HepG2 (cell line): ENCODE measurements around the gene DLG5. TPM values are rescaled to one million over a fixed set of nuclear protein-coding genes. Genes with fewer than 3 reads are reported as not detected.

Source experiments
- ARNTL ChIP-seq: sonication (generic); formaldehyde crosslinking; IDR thresholded peaks from 2 replicates; pipeline ENCODE4 v1.4.0; 2020; ENCODE audit warnings: mild to moderate bottlenecking, missing genetic modification reagents
- ATF7 ChIP-seq, 2 experiments: fragments of 450-650 bp in 1 of 2; sonication (generic) in 1 of 2; formaldehyde crosslinking in 1 of 2; IDR thresholded peaks; 2 replicates each; pipeline versions ENCODE4 v1.4.0 to v1.6.1; 2016 to 2020; ENCODE audit warnings: antibody characterized with exemption in 1 of 2, mild to moderate bottlenecking in 1 of 2, missing genetic modification reagents in 1 of 2
- ATF7-NPFF ChIP-seq: sonication (generic); formaldehyde crosslinking; IDR thresholded peaks from 2 replicates; pipeline ENCODE4 v1.8.1; 2023; ENCODE audit warnings: mild to moderate bottlenecking, low read depth, missing genetic modification reagents, moderate library complexity
- EP300 ChIP-seq, 3 experiments: sonication (generic) in 1 of 3; formaldehyde crosslinking in 1 of 3; IDR thresholded peaks; 2 replicates each; pipeline versions ENCODE4 v1.5.1 to v1.6.1; 2011 to 2020; ENCODE audit warnings: low read depth in 2 of 3, low read length in 2 of 3, borderline replicate concordance in 1 of 3, improper control_type of control experiment in 1 of 3, mild to moderate bottlenecking in 1 of 3, missing genetic modification reagents in 1 of 3, moderate library complexity in 1 of 3
- ERF ChIP-seq: IDR thresholded peaks from 2 replicates; pipeline ENCODE4 v1.6.1; 2018; ENCODE audit warnings: missing biosample characterization, missing genetic modification reagents
- EZH2 ChIP-seq: conservative IDR thresholded peaks from 2 replicates; pipeline ENCODE4 v1.6.1; 2012; ENCODE audit warnings: mild to moderate bottlenecking, low read depth, low read length, moderate library complexity
- GABPB1 ChIP-seq: IDR thresholded peaks from 2 replicates; pipeline ENCODE4 v1.6.1; 2016; ENCODE audit warnings: mild to moderate bottlenecking, missing genetic modification reagents, moderate library complexity, missing compliant biosample characterization
- JUNB ChIP-seq: sonication (generic); formaldehyde crosslinking; IDR thresholded peaks from 2 replicates; pipeline ENCODE4 v1.8.0; 2022; ENCODE audit warnings: missing genetic modification reagents, mild to moderate bottlenecking, borderline replicate concordance
- MED13 ChIP-seq: sonication (generic); formaldehyde crosslinking; IDR thresholded peaks from 2 replicates; pipeline ENCODE4 v1.5.0; 2020; ENCODE audit warnings: missing genetic modification reagents
- PAX8 ChIP-seq: sonication (generic); formaldehyde crosslinking; IDR thresholded peaks from 2 replicates; pipeline ENCODE4 v1.8.0; 2022; ENCODE audit warnings: mild to moderate bottlenecking, missing genetic modification reagents, borderline replicate concordance
- RCOR2 ChIP-seq: IDR thresholded peaks from 2 replicates; pipeline ENCODE4 v1.6.1; 2016; ENCODE audit warnings: missing biosample characterization, missing genetic modification reagents
- RFXAP ChIP-seq: sonication (generic); formaldehyde crosslinking; IDR thresholded peaks from 2 replicates; pipeline ENCODE4 v1.4.0; 2020; ENCODE audit warnings: missing genetic modification reagents, borderline replicate concordance
- SETDB1 ChIP-seq: sonication (generic); formaldehyde crosslinking; IDR thresholded peaks from 2 replicates; pipeline ENCODE4 v1.5.1; 2020; ENCODE audit warnings: missing genetic modification reagents, mild to moderate bottlenecking, borderline replicate concordance
- TAF1 ChIP-seq: sonication (generic); formaldehyde crosslinking; IDR thresholded peaks from 2 replicates; pipeline ENCODE4 v1.4.0; 2020; ENCODE audit warnings: missing genetic modification reagents
- XBP1 ChIP-seq: sonication (generic); formaldehyde crosslinking; IDR thresholded peaks from 2 replicates; pipeline ENCODE4 v1.5.0; 2020; ENCODE audit warnings: missing genetic modification reagents
- ZBTB38 ChIP-seq: sonication (generic); formaldehyde crosslinking; IDR thresholded peaks from 2 replicates; pipeline ENCODE4 v1.5.1; 2020; ENCODE audit warnings: mild to moderate bottlenecking, missing genetic modification reagents
- ZBTB8A ChIP-seq: sonication (generic); formaldehyde crosslinking; IDR thresholded peaks from 2 replicates; pipeline ENCODE4 v1.4.0; 2020; ENCODE audit warnings: mild to moderate bottlenecking, low read depth, missing genetic modification reagents, borderline replicate concordance
- ZFP82 ChIP-seq: sonication (generic); formaldehyde crosslinking; IDR thresholded peaks from 2 replicates; pipeline ENCODE4 v1.5.1; 2020; ENCODE audit warnings: mild to moderate bottlenecking, missing genetic modification reagents, borderline replicate concordance
- ZNF136 ChIP-seq: sonication (generic); formaldehyde crosslinking; IDR thresholded peaks from 2 replicates; pipeline ENCODE4 v1.8.1; 2022; ENCODE audit warnings: low read depth, mild to moderate bottlenecking, moderate library complexity, missing genetic modification reagents
- ZNF256 ChIP-seq: sonication (generic); formaldehyde crosslinking; conservative IDR thresholded peaks from 2 replicates; pipeline ENCODE4 v1.4.0; 2020; ENCODE audit warnings: missing genetic modification reagents
- ZNF432 ChIP-seq: sonication (generic); formaldehyde crosslinking; IDR thresholded peaks from 2 replicates; pipeline ENCODE4 v1.5.0; 2020; ENCODE audit warnings: missing genetic modification reagents, mild to moderate bottlenecking, borderline replicate concordance
- ZNF530 ChIP-seq: sonication (generic); formaldehyde crosslinking; IDR thresholded peaks from 2 replicates; pipeline ENCODE4 v1.5.0; 2020; ENCODE audit warnings: low read depth, mild to moderate bottlenecking, missing genetic modification reagents
- ZNF564 ChIP-seq: sonication (generic); formaldehyde crosslinking; IDR thresholded peaks from 2 replicates; pipeline ENCODE4 v1.8.1; 2023; ENCODE audit warnings: mild to moderate bottlenecking, missing genetic modification reagents
- polyA plus RNA-seq, 8 experiments: library from polyadenylated mRNA; depleted of rRNA in 3 of 8; stranded (reverse) in 7 of 8; unstranded in 1 of 8; fragments of >200 nt; fragmentation: Illumina TruSeq in 4 of 8; extraction: Trizol in 4 of 8; gene quantifications; 2 replicates each; pipeline versions ENCODE4 v1.2.1 to v1.2.3, GENCODE V29; 2011 to 2016; ENCODE audit warnings: low read depth in 4 of 8, missing spikeins in 1 of 8, mixed read lengths in 1 of 8; ENCODE audit not compliant: insufficient read depth in 1 of 8
- total RNA-seq, 5 experiments: library from RNA; depleted of rRNA; stranded (reverse); fragments of >200 nt; fragmentation: Illumina TruSeq; extraction: Trizol; gene quantifications; 2 replicates each; pipeline ENCODE4 v1.2.3, GENCODE V29; 2016; ENCODE audit warnings: low read depth in 1 of 5
- TF ChIP-seq, protein P1 (sequence below): IDR thresholded peaks from 2 replicates; pipeline ENCODE4 v1.6.1; 2016; ENCODE audit warnings: missing biosample characterization, missing genetic modification reagents, low read depth
- TF ChIP-seq, protein P2 (sequence below): sonication (generic); formaldehyde crosslinking; IDR thresholded peaks from 2 replicates; pipeline ENCODE4 v1.8.1; 2022; ENCODE audit warnings: mild to moderate bottlenecking, missing genetic modification reagents
- TF ChIP-seq, protein P3 (sequence below): sonication (generic); formaldehyde crosslinking; IDR thresholded peaks from 2 replicates; pipeline ENCODE4 v1.8.1; 2023; ENCODE audit warnings: mild to moderate bottlenecking, missing genetic modification reagents, borderline replicate concordance
- TF ChIP-seq, protein P4 (sequence below): sonication (generic); formaldehyde crosslinking; IDR thresholded peaks from 2 replicates; pipeline ENCODE4 v1.5.0; 2020; ENCODE audit warnings: missing genetic modification reagents

Gene DLG5
- total and polyA plus RNA-seq, 2 of the 13 experiments (the other 11 are each of a cell fraction or from before 2014, with no cell fraction given): 15.5 to 18.2 TPM

DNA sequence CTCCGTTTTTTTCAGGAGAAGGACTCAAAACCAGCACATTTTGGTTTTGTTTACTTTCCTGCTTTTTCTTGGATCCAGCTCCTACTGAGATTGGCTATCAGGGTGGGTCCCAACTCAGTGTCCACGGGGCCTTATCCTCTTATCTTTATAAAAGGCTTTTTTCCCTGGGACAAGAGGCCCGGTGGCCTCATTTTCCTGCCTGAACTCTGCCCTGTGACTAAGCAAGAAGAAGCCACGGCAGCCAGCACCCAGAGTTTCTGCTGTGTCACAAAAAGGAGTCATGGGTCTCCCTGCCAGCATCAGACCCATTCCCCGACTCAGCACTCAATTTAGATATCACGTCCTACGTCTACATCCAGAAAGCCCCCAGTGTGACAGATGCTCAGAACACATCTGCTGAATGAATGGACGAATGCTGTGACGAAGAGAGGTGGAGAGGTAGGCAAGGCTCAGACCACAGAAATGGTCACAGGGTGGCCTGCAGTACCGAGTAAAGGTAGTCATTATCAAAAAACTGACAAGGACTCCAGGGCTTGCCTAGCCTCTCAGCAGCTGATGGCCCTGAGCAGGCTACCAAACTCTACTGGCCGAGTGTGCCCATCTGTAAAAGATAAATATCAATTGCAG, 16.7 kb downstream of the DLG5 start (continued):
- TF ChIP-seq, protein P1, sequence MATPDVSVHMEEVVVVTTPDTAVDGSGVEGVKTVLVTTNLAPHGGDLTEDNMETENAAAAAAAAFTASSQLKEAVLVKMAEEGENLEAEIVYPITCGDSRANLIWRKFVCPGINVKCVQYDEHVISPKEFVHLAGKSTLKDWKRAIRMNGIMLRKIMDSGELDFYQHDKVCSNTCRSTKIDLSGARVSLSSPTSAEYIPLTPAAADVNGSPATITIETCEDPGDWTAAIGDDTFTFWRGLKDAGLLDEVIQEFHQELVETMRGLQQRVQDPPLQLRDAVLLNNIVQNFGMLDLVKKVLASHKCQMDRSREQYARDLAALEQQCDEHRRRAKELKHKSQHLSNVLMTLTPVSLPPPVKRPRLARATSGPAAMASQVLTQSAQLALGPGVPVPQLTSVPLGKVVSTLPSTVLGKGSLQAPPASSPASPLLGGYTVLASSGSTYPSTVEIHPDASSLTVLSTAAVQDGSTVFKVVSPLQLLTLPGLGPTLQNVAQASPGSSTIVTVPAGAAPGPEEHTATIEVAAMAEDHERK (CRISPR knock-in tag): no peak
- TF ChIP-seq RFXAP (CRISPR knock-in tag): 0 out of 2 replicates have a peak, but pooled peaks have one; percentile 48
- TF ChIP-seq ZNF564 (CRISPR knock-in tag): no peak
- no peak for TF ChIP-seq ERF (CRISPR knock-in tag)
- no peak for TF ChIP-seq GABPB1 (CRISPR knock-in tag)
- TF ChIP-seq, protein P2, sequence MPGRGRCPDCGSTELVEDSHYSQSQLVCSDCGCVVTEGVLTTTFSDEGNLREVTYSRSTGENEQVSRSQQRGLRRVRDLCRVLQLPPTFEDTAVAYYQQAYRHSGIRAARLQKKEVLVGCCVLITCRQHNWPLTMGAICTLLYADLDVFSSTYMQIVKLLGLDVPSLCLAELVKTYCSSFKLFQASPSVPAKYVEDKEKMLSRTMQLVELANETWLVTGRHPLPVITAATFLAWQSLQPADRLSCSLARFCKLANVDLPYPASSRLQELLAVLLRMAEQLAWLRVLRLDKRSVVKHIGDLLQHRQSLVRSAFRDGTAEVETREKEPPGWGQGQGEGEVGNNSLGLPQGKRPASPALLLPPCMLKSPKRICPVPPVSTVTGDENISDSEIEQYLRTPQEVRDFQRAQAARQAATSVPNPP: no peak
- TF ChIP-seq ZBTB8A (CRISPR knock-in tag): no peak
- TF ChIP-seq EZH2: no peak
- TF ChIP-seq ARNTL (CRISPR knock-in tag): no peak
- TF ChIP-seq EP300 (IDR thresholded peaks at IDR 0.05; ENCODE audit: low read depth in 2 of 2, low read length in 2 of 2): peak in 1 of 2 experiments; percentile 84; a peak in 3 of 4 replicates
- peak; percentile 68; the same call in 1 of the 2 replicates for TF ChIP-seq EP300 (CRISPR knock-in tag; IDR thresholded peaks at IDR 0.05; ENCODE audit: borderline replicate concordance)
- TF ChIP-seq MED13 (CRISPR knock-in tag): no peak
- TF ChIP-seq ZFP82 (CRISPR knock-in tag): no peak
- no peak for TF ChIP-seq SETDB1 (CRISPR knock-in tag)
- TF ChIP-seq, protein P3, sequence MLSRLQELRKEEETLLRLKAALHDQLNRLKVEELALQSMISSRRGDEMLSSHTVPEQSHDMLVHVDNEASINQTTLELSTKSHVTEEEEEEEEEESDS: no peak
- TF ChIP-seq ZNF432: no peak
- TF ChIP-seq TAF1 (CRISPR knock-in tag): no peak
- TF ChIP-seq XBP1 (CRISPR knock-in tag): no peak
- 0 out of 2 replicates have a peak, but pooled peaks have one; percentile 58 for TF ChIP-seq RCOR2 (CRISPR knock-in tag)
- TF ChIP-seq ZBTB38 (CRISPR knock-in tag): no peak
- no peak for TF ChIP-seq PAX8 (CRISPR knock-in tag)
- no peak for TF ChIP-seq JUNB (CRISPR knock-in tag)
- no peak for TF ChIP-seq ATF7 (IDR thresholded peaks at IDR 0.05)
- no peak; the same call in 1 of the 2 replicates for TF ChIP-seq ATF7 (CRISPR knock-in tag; IDR thresholded peaks at IDR 0.05)
- no peak; the same call in 1 of the 2 replicates for TF ChIP-seq ZNF256 (CRISPR knock-in tag)
- no peak for TF ChIP-seq ZNF136 (CRISPR knock-in tag)
- TF ChIP-seq, protein P4, sequence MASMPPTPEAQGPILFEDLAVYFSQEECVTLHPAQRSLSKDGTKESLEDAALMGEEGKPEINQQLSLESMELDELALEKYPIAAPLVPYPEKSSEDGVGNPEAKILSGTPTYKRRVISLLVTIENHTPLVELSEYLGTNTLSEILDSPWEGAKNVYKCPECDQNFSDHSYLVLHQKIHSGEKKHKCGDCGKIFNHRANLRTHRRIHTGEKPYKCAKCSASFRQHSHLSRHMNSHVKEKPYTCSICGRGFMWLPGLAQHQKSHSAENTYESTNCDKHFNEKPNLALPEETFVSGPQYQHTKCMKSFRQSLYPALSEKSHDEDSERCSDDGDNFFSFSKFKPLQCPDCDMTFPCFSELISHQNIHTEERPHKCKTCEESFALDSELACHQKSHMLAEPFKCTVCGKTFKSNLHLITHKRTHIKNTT (CRISPR knock-in tag): no peak
- TF ChIP-seq ZNF530 (CRISPR knock-in tag): no peak
- no peak for TF ChIP-seq ATF7-NPFF (CRISPR knock-in tag)
